ENCODE data around the gene TPM3. TPM values are rescaled to one million over a fixed set of nuclear protein-coding genes. Genes with fewer than 3 reads are reported as not detected.
"Not testable (repeated sequence)": the region's sequence is repeated elsewhere in the genome, so short reads cannot be mapped to it uniquely, and the experiment has no call there.

The TPM3 gene
- total and polyA plus RNA-seq, 2 of the 8 experiments (the other 6 are each of a cell fraction or from before 2014, with no cell fraction given), result 278 to 572 TPM

DNA sequence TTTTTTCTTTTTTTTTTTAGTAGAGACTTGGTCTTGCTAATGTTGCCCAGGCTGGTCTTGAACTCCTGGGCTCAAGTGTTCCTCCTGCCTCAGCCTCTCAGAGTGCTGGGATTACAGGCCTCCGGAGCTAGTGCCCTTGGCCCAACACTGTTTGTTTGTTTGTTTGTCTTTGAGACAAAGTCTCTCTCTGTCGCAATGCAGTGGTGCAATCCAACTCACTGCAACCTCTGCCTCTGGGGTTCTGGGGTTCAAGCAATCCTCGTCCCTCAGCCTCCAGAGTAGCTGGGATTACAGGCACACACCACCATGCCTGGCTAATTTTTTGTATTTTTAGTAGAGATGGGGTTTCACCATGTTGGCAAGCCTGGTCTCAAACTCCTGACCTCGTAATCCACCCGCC lies 44.4 kb downstream of the TPM3 start:
- H2BK20ac ChIP-seq (ENCODE audit: low read length); H2BK15ac ChIP-seq (ENCODE audit: low read length); H3K27ac ChIP-seq (ENCODE audit: low read depth, low read length); H3K14ac ChIP-seq (ENCODE audit: insufficient read length); H3K79me2 ChIP-seq (ENCODE audit: control insufficient read depth in 1 of 2, insufficient read depth in 2 of 2, low read length in 2 of 2); H4K20me1 ChIP-seq (replicated peaks in 1 of 2; ENCODE audit: control insufficient read depth in 1 of 2, insufficient read depth in 2 of 2, low read length in 2 of 2); FAIRE-seq; H4K91ac ChIP-seq (replicated peaks; ENCODE audit: insufficient read length, low read length); H2BK5ac ChIP-seq (ENCODE audit: low read depth, low read length); DNase-seq (ENCODE audit: low read depth in 1 of 2, low spot score in 2 of 2); H2AK5ac ChIP-seq (ENCODE audit: low read depth, low read length); H3K9me3 ChIP-seq (ENCODE audit: insufficient read depth in 2 of 2, low read depth in 1 of 2, low read length in 1 of 2); H3K36me3 ChIP-seq (ENCODE audit: control insufficient read depth in 2 of 4, insufficient read depth in 4 of 4, low read length in 3 of 4); H3K23ac ChIP-seq (ENCODE audit: insufficient read length); H3K9ac ChIP-seq (replicated peaks in 1 of 4; ENCODE audit: extremely low read depth in 1 of 4, low read depth in 3 of 4, low read length in 3 of 4); H2AFZ ChIP-seq (ENCODE audit: low read length); H3K4me1 ChIP-seq (replicated peaks in 1 of 4; ENCODE audit: control insufficient read depth in 3 of 4, insufficient read depth in 4 of 4, low read length in 3 of 4); H4K5ac ChIP-seq (ENCODE audit: insufficient read length, low read depth, low read length); H3K79me1 ChIP-seq (ENCODE audit: low read depth, low read length); H3K4me3 ChIP-seq (ENCODE audit: extremely low read depth in 1 of 4, insufficient read depth in 2 of 4, low read depth in 3 of 4, low read length in 4 of 4); H3K23me2 ChIP-seq (ENCODE audit: low read depth, low read length); H3K18ac ChIP-seq (ENCODE audit: extremely low read depth, low read length); H3K4ac ChIP-seq (replicated peaks; ENCODE audit: insufficient read length, low read depth, low read length); H3K27me3 ChIP-seq (replicated peaks in 1 of 4; ENCODE audit: control insufficient read depth in 3 of 4, extremely low read depth in 1 of 4, insufficient read depth in 3 of 4, low read length in 3 of 4); H2BK120ac ChIP-seq (replicated peaks; ENCODE audit: low read depth, low read length); H4K8ac ChIP-seq (ENCODE audit: extremely low read depth, insufficient read depth, low read length); H2BK12ac ChIP-seq (ENCODE audit: low read depth, low read length); H3K4me2 ChIP-seq (ENCODE audit: insufficient read depth in 1 of 2, low read depth in 2 of 2, low read length in 2 of 2); H3K56ac ChIP-seq (replicated peaks; ENCODE audit: insufficient read length, low read depth, low read length): not testable (repeated sequence)
- 87% methylated on average over 5 of the region's 5 CpGs; no CpG with 5 or more reads in 1 of the 2 experiments for WGBS, 2 experiments (ENCODE audit: extremely low coverage in 1 of 2, insufficient coverage in 1 of 2, insufficient read length in 1 of 2, insufficient replicate concordance in 2 of 2, low coverage in 1 of 2, low lambda C conversion rate in 2 of 2, missing lambda C conversion rate in 1 of 2)
- ChIA-PET POLR2A (ENCODE audit: partially characterized antibody) (interaction anchor here (0.6 kb wide), 1 partner anchor 28 kb away, joined by 3 read pairs; no protein-coding TSS in a partner anchor), CTCF (ENCODE audit: partially characterized antibody) (interaction anchor here (3.5 kb wide), 1 partner anchor 15 kb away, joined by 14 read pairs; no protein-coding TSS in a partner anchor)
